ENCODE measurements around the gene KAZALD1.

- TF ChIP-seq CHD2 (IDR thresholded peaks at IDR 0.05; ENCODE audit: borderline replicate concordance, low read depth, low read length), result no peak
- TF ChIP-seq, protein P1, sequence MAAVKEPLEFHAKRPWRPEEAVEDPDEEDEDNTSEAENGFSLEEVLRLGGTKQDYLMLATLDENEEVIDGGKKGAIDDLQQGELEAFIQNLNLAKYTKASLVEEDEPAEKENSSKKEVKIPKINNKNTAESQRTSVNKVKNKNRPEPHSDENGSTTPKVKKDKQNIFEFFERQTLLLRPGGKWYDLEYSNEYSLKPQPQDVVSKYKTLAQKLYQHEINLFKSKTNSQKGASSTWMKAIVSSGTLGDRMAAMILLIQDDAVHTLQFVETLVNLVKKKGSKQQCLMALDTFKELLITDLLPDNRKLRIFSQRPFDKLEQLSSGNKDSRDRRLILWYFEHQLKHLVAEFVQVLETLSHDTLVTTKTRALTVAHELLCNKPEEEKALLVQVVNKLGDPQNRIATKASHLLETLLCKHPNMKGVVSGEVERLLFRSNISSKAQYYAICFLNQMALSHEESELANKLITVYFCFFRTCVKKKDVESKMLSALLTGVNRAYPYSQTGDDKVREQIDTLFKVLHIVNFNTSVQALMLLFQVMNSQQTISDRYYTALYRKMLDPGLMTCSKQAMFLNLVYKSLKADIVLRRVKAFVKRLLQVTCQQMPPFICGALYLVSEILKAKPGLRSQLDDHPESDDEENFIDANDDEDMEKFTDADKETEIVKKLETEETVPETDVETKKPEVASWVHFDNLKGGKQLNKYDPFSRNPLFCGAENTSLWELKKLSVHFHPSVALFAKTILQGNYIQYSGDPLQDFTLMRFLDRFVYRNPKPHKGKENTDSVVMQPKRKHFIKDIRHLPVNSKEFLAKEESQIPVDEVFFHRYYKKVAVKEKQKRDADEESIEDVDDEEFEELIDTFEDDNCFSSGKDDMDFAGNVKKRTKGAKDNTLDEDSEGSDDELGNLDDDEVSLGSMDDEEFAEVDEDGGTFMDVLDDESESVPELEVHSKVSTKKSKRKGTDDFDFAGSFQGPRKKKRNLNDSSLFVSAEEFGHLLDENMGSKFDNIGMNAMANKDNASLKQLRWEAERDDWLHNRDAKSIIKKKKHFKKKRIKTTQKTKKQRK (IDR thresholded peaks at IDR 0.05; ENCODE audit: low read depth, low read length), result no peak
- TF ChIP-seq BCL3 (IDR thresholded peaks at IDR 0.05; ENCODE audit: borderline replicate concordance, insufficient read depth, low read depth, low read length, poor library complexity, severe bottlenecking), result no peak
Observed at GRCh38 chr10:101056365-101057151, 5.2 kb upstream of the KAZALD1 start.

Data from GM12878 (cell line).